Stomach (tissue), 4 donors: ENCODE results near the gene ANTXRL.

ENCODE experiments used
- POLR2A ChIP-seq, 4 donors: fragments of 450-650 bp; IDR thresholded peaks; one replicate each; pipeline ENCODE4 v1.6.1; 2016; ENCODE audit warnings: antibody characterized with exemption in 4 of 4, control low read depth in 2 of 4, mild to moderate bottlenecking in 1 of 4, moderate library complexity in 1 of 4
- POLR2AphosphoS5 ChIP-seq, 3 donors: sonication (generic); formaldehyde crosslinking; IDR thresholded peaks; one replicate each; pipeline ENCODE4 v1.6.1; 2016; ENCODE audit warnings: antibody characterized with exemption in 3 of 3
- TF ChIP-seq, protein P1 (sequence below), 7 experiments: fragments of 450-650 bp in 4 of 7; fragments of 200-600 bp in 3 of 7; sonication (generic) in 3 of 7; IDR thresholded peaks; one replicate each; pipeline ENCODE4 v1.5.1; 2016 to 2019; ENCODE audit warnings: antibody characterized with exemption in 7 of 7, control low read depth in 2 of 7, mild to moderate bottlenecking in 1 of 7

DNA sequence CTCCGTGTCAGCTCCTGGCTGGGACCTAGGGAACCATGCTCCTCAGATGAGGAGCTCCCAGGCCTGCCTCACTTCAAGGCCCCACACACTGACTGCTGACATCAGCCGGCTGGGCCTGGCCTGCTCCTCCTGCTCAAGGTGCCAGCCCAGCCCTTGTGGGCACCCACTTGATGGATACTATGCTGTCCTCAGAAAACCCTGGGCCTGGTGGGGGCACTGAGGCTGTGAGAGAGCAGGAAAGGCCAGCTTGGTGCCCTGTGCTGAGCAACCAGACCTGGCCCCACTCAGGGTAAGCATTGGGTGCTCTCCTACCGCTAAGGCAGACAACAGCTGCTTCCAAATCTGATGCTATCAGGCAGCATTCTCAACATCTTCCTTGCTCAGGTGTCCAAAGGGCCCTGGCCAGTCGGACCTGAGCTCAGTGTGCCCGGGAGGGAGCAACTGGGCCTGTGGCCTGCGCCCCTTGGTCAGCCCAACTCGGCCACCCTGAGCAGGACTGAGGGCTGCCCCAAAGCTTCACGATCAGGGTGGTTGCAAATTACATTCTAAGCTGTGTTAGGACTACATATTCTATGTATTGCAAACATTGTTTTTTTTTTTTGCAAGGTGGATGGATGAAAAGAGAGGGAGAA, 21.9 kb upstream of the ANTXRL start:
- TF ChIP-seq, protein P1, sequence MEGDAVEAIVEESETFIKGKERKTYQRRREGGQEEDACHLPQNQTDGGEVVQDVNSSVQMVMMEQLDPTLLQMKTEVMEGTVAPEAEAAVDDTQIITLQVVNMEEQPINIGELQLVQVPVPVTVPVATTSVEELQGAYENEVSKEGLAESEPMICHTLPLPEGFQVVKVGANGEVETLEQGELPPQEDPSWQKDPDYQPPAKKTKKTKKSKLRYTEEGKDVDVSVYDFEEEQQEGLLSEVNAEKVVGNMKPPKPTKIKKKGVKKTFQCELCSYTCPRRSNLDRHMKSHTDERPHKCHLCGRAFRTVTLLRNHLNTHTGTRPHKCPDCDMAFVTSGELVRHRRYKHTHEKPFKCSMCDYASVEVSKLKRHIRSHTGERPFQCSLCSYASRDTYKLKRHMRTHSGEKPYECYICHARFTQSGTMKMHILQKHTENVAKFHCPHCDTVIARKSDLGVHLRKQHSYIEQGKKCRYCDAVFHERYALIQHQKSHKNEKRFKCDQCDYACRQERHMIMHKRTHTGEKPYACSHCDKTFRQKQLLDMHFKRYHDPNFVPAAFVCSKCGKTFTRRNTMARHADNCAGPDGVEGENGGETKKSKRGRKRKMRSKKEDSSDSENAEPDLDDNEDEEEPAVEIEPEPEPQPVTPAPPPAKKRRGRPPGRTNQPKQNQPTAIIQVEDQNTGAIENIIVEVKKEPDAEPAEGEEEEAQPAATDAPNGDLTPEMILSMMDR (IDR thresholded peaks at IDR 0.05): no peak
- no peak for TF ChIP-seq POLR2AphosphoS5 (IDR thresholded peaks at IDR 0.05)
- no peak for TF ChIP-seq POLR2A (IDR thresholded peaks at IDR 0.05)
